ENCODE data around the gene ABLIM1. TPM values are rescaled to one million over a fixed set of nuclear protein-coding genes. Genes with fewer than 3 reads are reported as not detected.

ABLIM1 gene
- total and polyA plus RNA-seq, 10 of the 15 experiments (the other 5 are each of a cell fraction or from before 2014, with no cell fraction given) = 14.2 to 50.5 (median 28.1) TPM

GRCh38 chr10:114616516-114616915 is 41.6 kb downstream of the ABLIM1 start:
- POLR2A ChIA-PET = no interaction called here
- in situ Hi-C loops (cut with MboI) = no loop called here
- SMC1A ChIA-PET (ENCODE audit: uncharacterized antibody, unreplicated experiment) = no interaction called here
- CTCF ChIA-PET = no interaction called here
- no peak overlapping the region for H3K4me3 ChIP-seq
- TF ChIP-seq NRF1 (conservative IDR thresholded peaks at IDR 0.05; ENCODE audit: low read depth, low read length) (no peak), NBN (IDR thresholded peaks at IDR 0.05) (no peak), SP1 (IDR thresholded peaks at IDR 0.05; ENCODE audit: low read depth, low read length) (no peak), IKZF1 (conservative IDR thresholded peaks at IDR 0.05) (no peak), PBX3 (IDR thresholded peaks at IDR 0.05; ENCODE audit: insufficient replicate concordance, low read depth, low read length) (no peak), HDAC6 (IDR thresholded peaks at IDR 0.05; ENCODE audit: unreplicated experiment) (no peak), ZNF274 (IDR thresholded peaks at IDR 0.05; ENCODE audit: insufficient read depth, insufficient read length) (no peak), HSF1 (IDR thresholded peaks at IDR 0.05; ENCODE audit: low read depth, low read length) (no peak), SUZ12 (IDR thresholded peaks at IDR 0.05; ENCODE audit: unreplicated experiment) (no peak), SUPT20H (IDR thresholded peaks at IDR 0.05; ENCODE audit: borderline replicate concordance, control insufficient read depth, low read depth, low read length) (no peak), ZBTB4 (CRISPR knock-in tag; IDR thresholded peaks at IDR 0.05) (no peak), BCL11A (IDR thresholded peaks at IDR 0.05; ENCODE audit: low read depth, low read length) (no peak), SMARCA5 (IDR thresholded peaks at IDR 0.05) (no peak), ZNF592 (IDR thresholded peaks at IDR 0.05) (no peak), SRF (IDR thresholded peaks at IDR 0.05; ENCODE audit: low read depth in 2 of 2, low read length in 2 of 2) (no peak), BMI1 (IDR thresholded peaks at IDR 0.05; ENCODE audit: borderline replicate concordance) (no peak), RAD51 (IDR thresholded peaks at IDR 0.05) (no peak)
- DNase-seq (ENCODE audit: low read depth, low spot score) = no peak
- no peak for ATAC-seq
- no TSS peak for BruUV-seq (replicated peaks)
- H3K27me3 ChIP-seq (replicated peaks in 1 of 2; ENCODE audit: control insufficient read depth in 2 of 2, insufficient read depth in 2 of 2, low read length in 1 of 2) = no peaks in the 10 kb centered on the region; a peak in 1 of 4 replicates
- H3K4me2 ChIP-seq (ENCODE audit: control insufficient read depth, insufficient read depth) = no peak overlapping the region
- no peaks in the 10 kb centered on the region for H3K79me2 ChIP-seq (ENCODE audit: control insufficient read depth, insufficient read depth, low read length)
- H3K27ac ChIP-seq (ENCODE audit: control insufficient read depth, insufficient read depth) = no peak overlapping the region
- H3K9me3 ChIP-seq (replicated peaks; ENCODE audit: control insufficient read depth, insufficient read depth, low read length) = no peaks in the 10 kb centered on the region; the same call in 2 of the 3 replicates
- no peak for FAIRE-seq
- intact Hi-C loops (cut with micrococcal nuclease; ENCODE audit: unreplicated experiment) = no loop called here
- no peaks in the 10 kb centered on the region for H3K36me3 ChIP-seq (ENCODE audit: control insufficient read depth in 2 of 2, insufficient read depth in 2 of 2, low read length in 1 of 2)
- H3K4me1 ChIP-seq (ENCODE audit: control insufficient read depth, insufficient read depth, low read length) = no peaks in the 10 kb centered on the region
- no peak overlapping the region for H3K9ac ChIP-seq (ENCODE audit: control insufficient read depth, insufficient read depth, low read length)
- no peak overlapping the region for H2AFZ ChIP-seq (ENCODE audit: control insufficient read depth, low read depth, low read length)
- WGBS (ENCODE audit: insufficient coverage, insufficient replicate concordance, low lambda C conversion rate, missing lambda C conversion rate) = 55% methylated on average over 4 of the region's 4 CpGs
- no peaks in the 10 kb centered on the region for H4K20me1 ChIP-seq (ENCODE audit: control insufficient read depth, insufficient read depth)
- RAD21 ChIA-PET (ENCODE audit: unreplicated experiment) = no interaction called here
